Gastroesophageal sphincter (tissue), 2 donors: ENCODE results near the gene GH2.

Source experiments
- EP300 ChIP-seq: sonication (generic); formaldehyde crosslinking; IDR thresholded peaks from one replicate; pipeline ENCODE4 v1.6.1; 2017; ENCODE audit warnings: antibody characterized with exemption, mild to moderate bottlenecking
- POLR2AphosphoS5 ChIP-seq: sonication (generic); formaldehyde crosslinking; IDR thresholded peaks from one replicate; pipeline ENCODE4 v1.6.1; 2017; ENCODE audit warnings: antibody characterized with exemption

GRCh38 chr17:63853260-63853659 lies 28.5 kb downstream of the GH2 start:
- TF ChIP-seq POLR2AphosphoS5: no peak
- no peak for TF ChIP-seq EP300
